ENCODE measurements around the gene AREL1. TPM values are rescaled to one million over a fixed set of nuclear protein-coding genes. Genes with fewer than 3 reads are reported as not detected.

AREL1 gene
- total RNA-seq, 1 experiment from 2014 or later, result 11.6 TPM

DNA sequence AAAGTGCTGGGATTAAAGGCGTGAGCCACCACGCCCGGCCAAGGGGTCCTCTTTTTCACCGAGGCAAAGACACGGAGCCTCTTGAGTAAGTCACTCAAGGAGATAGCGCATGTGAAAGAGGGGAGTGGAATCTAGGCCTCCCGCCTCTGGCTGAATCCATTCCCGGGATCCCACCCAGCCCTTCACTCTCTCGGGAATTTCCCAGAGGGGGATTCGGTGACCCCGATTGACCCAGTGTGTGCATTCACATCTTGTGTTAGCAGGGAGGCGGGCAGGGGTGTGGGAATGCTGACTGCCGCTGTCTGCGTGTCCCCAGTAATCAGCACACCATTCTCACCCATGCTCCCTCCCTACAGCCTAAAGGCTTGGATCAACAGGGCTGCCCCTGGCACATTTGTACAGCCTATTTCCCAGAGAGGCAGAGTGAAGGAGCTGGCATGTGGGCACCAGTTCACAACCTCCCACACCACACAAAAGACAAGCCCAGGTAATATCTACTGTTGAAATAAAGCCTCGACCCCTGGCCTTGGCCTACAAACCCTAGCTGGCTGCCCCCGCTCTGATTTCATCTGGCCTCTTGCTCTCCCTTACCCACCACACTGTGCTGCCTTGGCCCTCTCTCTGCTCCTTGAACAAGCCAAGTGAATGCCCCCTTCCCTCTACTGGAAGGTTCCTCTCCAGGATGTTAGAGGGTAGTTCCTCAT lies 99.5 kb downstream of the AREL1 start:
- H3K9me3 ChIP-seq, result no peaks in the 10 kb centered on the region
- DNase-seq, result no peak
- H3K27me3 ChIP-seq, result no peaks in the 10 kb centered on the region
- no peak overlapping the region for H3K4me3 ChIP-seq
- no peaks in the 10 kb centered on the region for H3K36me3 ChIP-seq

DNA sequence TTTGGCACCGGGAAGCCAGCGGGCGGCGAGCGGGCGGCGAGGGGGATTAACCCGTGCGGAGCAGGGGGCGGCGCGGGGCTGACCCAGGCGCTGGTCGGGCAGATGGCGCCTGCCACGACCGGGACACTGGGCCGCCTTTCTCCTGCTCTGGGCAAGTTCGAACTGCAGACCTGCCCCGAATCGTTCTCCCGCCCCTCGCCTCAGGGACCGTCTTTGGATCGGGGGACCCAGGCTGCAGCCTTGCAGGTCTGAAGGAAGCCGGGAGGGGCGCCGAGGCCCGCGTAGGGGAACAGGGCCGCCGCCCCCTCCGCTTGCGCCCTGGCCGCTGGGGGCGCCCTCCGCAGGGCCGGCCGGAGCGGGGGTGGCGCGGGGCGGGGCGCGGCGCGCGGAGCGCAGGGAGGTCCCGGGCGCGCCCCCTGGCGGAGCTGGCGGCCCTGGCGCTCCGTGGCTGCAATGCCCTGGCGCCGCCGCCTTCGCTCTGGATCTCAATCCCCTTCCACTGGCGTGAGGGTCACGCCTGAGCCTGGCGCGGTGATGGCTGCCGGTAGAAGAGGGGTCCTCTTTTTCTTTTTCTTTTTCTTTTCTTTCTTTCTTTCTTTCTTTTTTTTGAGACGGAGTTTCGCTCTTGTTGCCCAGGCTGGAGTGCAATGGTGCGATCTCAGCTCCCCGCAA lies 100.4 kb downstream of the AREL1 start:
- Histone ChIP-seq H3K4me3 (peak overlapping the region; percentile 48), H3K36me3 (no peaks in the 10 kb centered on the region), H3K9me3 (no peaks in the 10 kb centered on the region), H3K27me3 (no peaks in the 10 kb centered on the region)
- peak; percentile 72 for DNase-seq

DNA sequence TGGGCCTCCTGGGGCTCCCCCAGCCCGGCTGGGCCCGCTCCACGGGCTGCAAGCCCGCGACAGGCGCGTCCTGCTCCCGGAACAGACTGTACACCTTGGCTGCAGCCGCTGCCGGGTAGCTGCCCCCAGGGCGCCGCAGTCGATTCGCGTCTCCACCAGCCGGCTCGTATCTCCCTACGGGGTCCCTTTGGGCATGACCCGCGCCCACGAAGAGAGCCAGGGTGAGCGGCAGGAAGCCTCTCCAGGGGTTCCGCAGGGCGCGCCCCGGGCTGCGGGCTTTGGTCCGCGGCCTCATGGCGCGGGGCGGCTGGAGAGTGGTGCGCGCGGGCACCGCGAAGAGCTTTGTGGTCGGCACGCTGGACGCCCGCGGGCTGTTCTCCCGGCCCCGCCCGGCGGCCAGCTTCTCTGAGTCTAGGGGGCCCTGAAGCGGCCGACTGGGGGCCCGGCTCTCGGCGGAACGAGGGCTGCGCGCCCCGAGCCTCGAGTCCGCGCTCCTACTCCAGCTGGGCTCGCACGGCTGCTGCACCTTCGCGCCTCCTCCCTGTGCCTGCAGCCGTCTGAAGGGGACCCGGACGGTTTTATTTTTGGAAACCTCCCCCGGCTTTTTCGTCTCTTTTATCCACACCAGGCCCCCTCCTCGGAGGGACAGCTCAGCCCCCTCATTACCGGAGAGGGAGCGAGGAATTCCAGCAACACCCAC lies 101.1 kb downstream of the AREL1 start, which contains the start of gene LTBP2:
TSS of gene LTBP2 (minus strand) at position 588 of the 700 bp plus-strand sequence. CDS start at position 295, 293 bp downstream.
- Histone ChIP-seq H3K9me3 (no peaks in the 10 kb centered on the region), H3K27me3 (no peaks in the 10 kb centered on the region), H3K36me3 (no peaks in the 10 kb centered on the region), H3K4me3 (peak within 1 kb of the TSS; percentile 48)
- no peak for DNase-seq

Other genes with a start within 250 kb of the AREL1 start
- gene NPC2, start 219.8 kb downstream of the AREL1 start, total RNA-seq (2014; rRNA removed; shearing (Covaris generic); ENCODE audit: low replicate concordance), result 25.5 and 33.4 TPM in 2 replicates
- 12.7 and 31.6 TPM in 2 replicates for gene ISCA2, start 219.3 kb downstream of the AREL1 start, total RNA-seq (2014; rRNA removed; shearing (Covaris generic); ENCODE audit: low replicate concordance)
- gene LTBP2, start 100.8 kb downstream of the AREL1 start, total RNA-seq (2014; rRNA removed; shearing (Covaris generic); ENCODE audit: low replicate concordance), result 4.4 and 4.5 TPM in 2 replicates
- 44.2 and 92.7 TPM in 2 replicates for gene FCF1, start 64 bp upstream of the AREL1 start, total RNA-seq (2014; rRNA removed; shearing (Covaris generic); ENCODE audit: low replicate concordance)
- 3.9 and 4.5 TPM in 2 replicates for gene YLPM1, start 50.2 kb upstream of the AREL1 start, total RNA-seq (2014; rRNA removed; shearing (Covaris generic); ENCODE audit: low replicate concordance)
- gene PROX2, start 163.1 kb upstream of the AREL1 start, total RNA-seq (2014; rRNA removed; shearing (Covaris generic); ENCODE audit: low replicate concordance), result not detected in 2 replicates
- gene DLST, start 168.8 kb upstream of the AREL1 start, total RNA-seq (2014; rRNA removed; shearing (Covaris generic); ENCODE audit: low replicate concordance), result 38.7 and 52.6 TPM in 2 replicates
- gene RPS6KL1, start 210.2 kb upstream of the AREL1 start, total RNA-seq (2014; rRNA removed; shearing (Covaris generic); ENCODE audit: low replicate concordance), result 5.4 and 11.3 TPM in 2 replicates
- 49.2 and 50.6 TPM in 2 replicates for gene PGF, start 242.5 kb upstream of the AREL1 start, total RNA-seq (2014; rRNA removed; shearing (Covaris generic); ENCODE audit: low replicate concordance)